ENCODE data around the gene NEURL3. TPM values are rescaled to one million over a fixed set of nuclear protein-coding genes. Genes with fewer than 3 reads are reported as not detected.

NEURL3 gene
- total RNA-seq, 4 donors from 2014 or later: 0.32 to 7.9 (median 7.0) TPM; not detected in 1

- 43 to 53% methylated on average over 6 to 8 of the region's 8 CpGs for WGBS, 2 donors (ENCODE audit: low coverage in 1 of 2)
- Histone ChIP-seq H3K4me3 (peak overlapping the region in 1 of 4 donors; percentile 25), H3K4me1 (peaks cover 0 to 8% (median 6%) of the 10 kb centered on the region in 4 donors), H3K36me3 (no peaks in the 10 kb centered on the region), H3K27ac (no peak overlapping the region), H3K27me3 (peaks cover 8% of the 10 kb centered on the region), H3K9me3 (no peaks in the 10 kb centered on the region)
- intact Hi-C loops (cut with DNase I; ENCODE audit: low total_unique reads): no loop called here
- no peak for TF ChIP-seq CTCF (IDR thresholded peaks at IDR 0.05)
- TF ChIP-seq EP300 (IDR thresholded peaks at IDR 0.05; ENCODE audit: low read depth): no peak
- TF ChIP-seq POLR2A (IDR thresholded peaks at IDR 0.05): no peak
- no peak for TF ChIP-seq POLR2AphosphoS5 (IDR thresholded peaks at IDR 0.05)
- DNase-seq: no peak
- in situ Hi-C loops (cut with MboI; ENCODE audit: low pct_ligation_motif_present in 1 of 4, low pct_unique_long_range_greater_than_20kb in 1 of 4, low sequenced_read_pairs in 3 of 4): no loop called here
Observed at GRCh38 chr2:96470109-96470508, 35.0 kb downstream of the NEURL3 start.

GRCh38 chr2:96468904-96469303 lies 36.3 kb downstream of the NEURL3 start:
- peaks cover 0 to 8% (median 6%) of the 10 kb centered on the region in 4 donors for H3K4me1 ChIP-seq
- H3K4me3 ChIP-seq: no peak overlapping the region
- in situ Hi-C loops (cut with MboI; ENCODE audit: low pct_ligation_motif_present in 1 of 4, low pct_unique_long_range_greater_than_20kb in 1 of 4, low sequenced_read_pairs in 3 of 4) (no loop called here), intact Hi-C loops (cut with DNase I; ENCODE audit: low total_unique reads) (no loop called here)
- no peaks in the 10 kb centered on the region for H3K36me3 ChIP-seq
- no peaks in the 10 kb centered on the region for H3K9me3 ChIP-seq
- TF ChIP-seq POLR2A (IDR thresholded peaks at IDR 0.05): no peak
- no peak for TF ChIP-seq POLR2AphosphoS5 (IDR thresholded peaks at IDR 0.05)
- no peak for TF ChIP-seq EP300 (IDR thresholded peaks at IDR 0.05; ENCODE audit: low read depth)
- no peak for TF ChIP-seq CTCF (IDR thresholded peaks at IDR 0.05)
- H3K27me3 ChIP-seq: peaks cover 8% of the 10 kb centered on the region
- no peak for DNase-seq
- H3K27ac ChIP-seq: no peak overlapping the region
- 74 to 82% methylated on average over 6 of the region's 6 CpGs for WGBS, 2 donors (ENCODE audit: low coverage in 1 of 2)

- TF ChIP-seq POLR2A (IDR thresholded peaks at IDR 0.05) (no peak), POLR2AphosphoS5 (IDR thresholded peaks at IDR 0.05) (no peak), CTCF (IDR thresholded peaks at IDR 0.05) (no peak), EP300 (IDR thresholded peaks at IDR 0.05; ENCODE audit: low read depth) (no peak)
- Histone ChIP-seq H3K4me1 (no peaks in the 10 kb centered on the region), H3K9me3 (no peaks in the 10 kb centered on the region), H3K36me3 (no peaks in the 10 kb centered on the region), H3K27ac (no peak overlapping the region), H3K27me3 (no peaks in the 10 kb centered on the region), H3K4me3 (no peak overlapping the region)
- no peak for DNase-seq
- in situ Hi-C loops (cut with MboI; ENCODE audit: low pct_ligation_motif_present in 1 of 4, low pct_unique_long_range_greater_than_20kb in 1 of 4, low sequenced_read_pairs in 3 of 4): no loop called here
- intact Hi-C loops (cut with DNase I; ENCODE audit: low total_unique reads): no loop called here
- 77 to 100% methylated on average over 1 to 2 of the region's 2 CpGs for WGBS, 2 donors (ENCODE audit: low coverage in 1 of 2)
Observed at GRCh38 chr2:96464651-96465050, 40.5 kb downstream of the NEURL3 start.

GRCh38 chr2:96464061-96464460 lies 41.1 kb downstream of the NEURL3 start:
- Histone ChIP-seq H3K36me3 (no peaks in the 10 kb centered on the region), H3K4me3 (no peak overlapping the region), H3K4me1 (no peaks in the 10 kb centered on the region), H3K9me3 (no peaks in the 10 kb centered on the region), H3K27ac (no peak overlapping the region), H3K27me3 (no peaks in the 10 kb centered on the region)
- in situ Hi-C loops (cut with MboI; ENCODE audit: low pct_ligation_motif_present in 1 of 4, low pct_unique_long_range_greater_than_20kb in 1 of 4, low sequenced_read_pairs in 3 of 4) (no loop called here), intact Hi-C loops (cut with DNase I; ENCODE audit: low total_unique reads) (no loop called here)
- WGBS, 2 donors (ENCODE audit: low coverage in 1 of 2): 83% methylated on average over 3 of the region's 3 CpGs; no CpG with 5 or more reads in 1 of the 2 donors
- no peak for DNase-seq
- no peak for TF ChIP-seq POLR2A (IDR thresholded peaks at IDR 0.05)
- TF ChIP-seq POLR2AphosphoS5 (IDR thresholded peaks at IDR 0.05): no peak
- no peak for TF ChIP-seq EP300 (IDR thresholded peaks at IDR 0.05; ENCODE audit: low read depth)
- TF ChIP-seq CTCF (IDR thresholded peaks at IDR 0.05): no peak
